Endometrium (tissue), 2 donors: ENCODE results near the gene NT5C3B.
A peak's percentile ranks its signal among the peaks of the same experiment; 100 is the strongest.
"Not testable (repeated sequence)": the region's sequence is repeated elsewhere in the genome, so short reads cannot be mapped to it uniquely, and the experiment has no call there.

Experiments
- FAIRE-seq: peaks from 2 replicates; lab custom pipeline; 2012; peaks lifted over from hg19 to GRCh38; lab: Jason Lieb, UNC
- donor health status: control.
- donor health status: control.

NT5C3B gene

GRCh38 chr17:41784207-41784744 is 51.8 kb downstream of the NT5C3B start:
- FAIRE-seq = no peak

- FAIRE-seq = no peak
Measured at GRCh38 chr17:41782142-41782541, 53.9 kb downstream of the NT5C3B start.

- no peak for FAIRE-seq
Measured at GRCh38 chr17:41781404-41782110, 54.5 kb downstream of the NT5C3B start.

GRCh38 chr17:41779954-41780353 is 56.1 kb downstream of the NT5C3B start:
- no peak for FAIRE-seq

- FAIRE-seq = peak; percentile 58
Measured at GRCh38 chr17:41777574-41778188, 58.4 kb downstream of the NT5C3B start.

GRCh38 chr17:41777157-41777573 is 58.9 kb downstream of the NT5C3B start:
- no peak for FAIRE-seq

GRCh38 chr17:41776262-41776900 is 59.7 kb downstream of the NT5C3B start:
- not testable (repeated sequence) for FAIRE-seq

GRCh38 chr17:41775394-41776226 is 60.4 kb downstream of the NT5C3B start:
- FAIRE-seq = no peak
